Stimulated activated CD4-positive, alpha-beta T cell treated with anti-CD3 and anti-CD28 coated beads, TNF-alpha, amount 100 ng/mL, for 48 hours (primary cell): ENCODE results near the gene CHMP1A.
"Not testable (repeated sequence)": the region's sequence is repeated elsewhere in the genome, so short reads cannot be mapped to it uniquely, and the experiment has no call there.

Experiments used
- DNase-seq, 3 donors: peaks; one replicate each; pipeline ENCODE4 v3.0.0-alpha.2; 2020; ENCODE audit warnings: low read depth in 3 of 3

The CHMP1A gene

DNA sequence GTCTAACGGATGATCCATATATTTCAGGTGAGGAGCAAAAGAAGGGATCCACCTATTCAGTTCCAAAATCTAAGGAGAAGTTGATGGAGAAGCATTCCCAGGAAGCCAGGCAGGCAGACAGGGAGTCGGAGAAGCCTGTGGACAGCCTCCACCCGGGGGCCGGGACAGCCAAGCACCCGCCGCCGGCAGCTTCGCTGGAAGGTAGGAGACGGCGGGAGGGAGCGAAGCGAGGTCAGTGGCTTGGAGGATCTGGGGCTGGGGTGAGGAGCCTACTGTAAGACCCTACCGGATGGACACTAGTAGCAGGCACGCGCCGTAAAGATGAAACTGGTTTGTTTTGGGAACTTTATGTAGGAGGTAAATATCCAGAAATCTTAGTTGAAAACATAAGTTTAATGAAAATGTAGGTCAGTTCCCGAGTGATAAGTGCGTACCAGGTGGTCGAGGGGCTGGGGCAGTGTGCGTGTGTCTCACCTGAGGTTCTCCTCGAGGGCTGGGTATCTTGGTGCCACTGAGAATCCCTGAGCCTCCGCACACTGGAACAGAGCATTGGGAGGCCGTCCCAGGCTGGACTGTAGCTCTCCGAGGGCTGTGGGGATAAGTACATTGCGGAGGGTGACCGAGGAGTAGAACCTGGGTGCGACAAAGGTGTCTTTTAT is 842 bp upstream of the CHMP1A start:
- DNase-seq = no peak

DNA sequence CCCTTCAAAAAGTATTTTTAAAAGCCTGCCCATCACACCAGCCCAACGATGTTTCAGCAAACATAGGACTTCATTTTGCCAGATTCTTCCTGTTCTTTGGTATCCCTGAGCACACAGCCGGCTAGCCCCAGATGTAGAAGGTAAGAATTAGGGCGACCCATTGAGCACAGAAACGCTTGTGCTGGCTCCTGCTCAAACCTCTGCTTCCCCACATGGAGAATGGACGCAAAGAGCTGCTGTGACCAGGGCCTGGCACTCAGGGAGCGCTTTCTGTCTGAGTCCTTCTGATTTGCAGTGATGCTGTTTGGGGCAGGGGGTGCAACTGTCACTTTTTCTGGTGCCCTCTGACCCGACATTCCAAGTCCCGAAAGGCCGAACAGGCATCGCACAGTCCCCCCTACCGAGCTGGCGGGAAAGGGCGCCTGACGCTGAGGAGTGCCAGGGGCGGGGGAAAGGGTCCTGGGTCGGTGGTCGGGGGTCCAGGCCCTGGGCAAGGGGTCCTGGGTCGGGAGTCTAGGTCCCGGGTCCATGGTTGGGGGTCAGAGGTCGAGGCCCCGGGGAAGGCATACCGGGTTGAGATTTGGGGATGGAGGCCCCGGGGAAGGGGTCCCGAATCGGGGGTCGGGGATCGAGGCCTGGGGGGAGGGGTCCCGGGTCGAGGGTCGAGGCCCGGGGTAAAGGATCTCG is 930 bp downstream of the CHMP1A start:
- DNase-seq = no peak

DNA sequence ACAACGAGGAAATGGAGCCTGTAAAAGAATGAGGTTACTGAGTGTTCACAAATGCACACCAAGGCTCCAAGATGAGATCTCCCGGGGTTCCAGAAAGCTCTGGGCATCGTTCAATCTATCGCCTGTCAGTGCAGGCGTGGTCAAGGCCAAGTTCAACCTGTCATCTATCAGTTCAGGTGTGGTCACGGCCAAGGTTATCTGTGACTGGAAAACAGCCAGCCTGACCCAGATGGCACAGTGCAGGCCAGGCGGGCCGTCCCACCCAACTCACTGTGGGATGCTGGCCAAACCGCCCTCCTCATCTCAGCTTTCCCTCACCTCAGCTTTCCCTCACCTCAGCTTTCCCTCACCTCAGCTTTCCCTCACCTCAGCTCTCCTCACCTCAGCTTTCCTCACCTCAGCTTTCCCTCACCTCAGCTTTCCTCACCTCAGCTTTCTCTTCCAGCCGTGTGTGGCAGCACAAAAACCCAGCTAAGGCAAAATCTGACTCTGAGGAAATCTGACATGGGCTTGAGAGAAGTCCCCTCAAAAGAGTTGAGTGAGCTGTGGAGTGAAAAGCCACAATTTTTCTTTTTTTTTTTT is 2.4 kb downstream of the CHMP1A start:
- no peak for DNase-seq

DNA sequence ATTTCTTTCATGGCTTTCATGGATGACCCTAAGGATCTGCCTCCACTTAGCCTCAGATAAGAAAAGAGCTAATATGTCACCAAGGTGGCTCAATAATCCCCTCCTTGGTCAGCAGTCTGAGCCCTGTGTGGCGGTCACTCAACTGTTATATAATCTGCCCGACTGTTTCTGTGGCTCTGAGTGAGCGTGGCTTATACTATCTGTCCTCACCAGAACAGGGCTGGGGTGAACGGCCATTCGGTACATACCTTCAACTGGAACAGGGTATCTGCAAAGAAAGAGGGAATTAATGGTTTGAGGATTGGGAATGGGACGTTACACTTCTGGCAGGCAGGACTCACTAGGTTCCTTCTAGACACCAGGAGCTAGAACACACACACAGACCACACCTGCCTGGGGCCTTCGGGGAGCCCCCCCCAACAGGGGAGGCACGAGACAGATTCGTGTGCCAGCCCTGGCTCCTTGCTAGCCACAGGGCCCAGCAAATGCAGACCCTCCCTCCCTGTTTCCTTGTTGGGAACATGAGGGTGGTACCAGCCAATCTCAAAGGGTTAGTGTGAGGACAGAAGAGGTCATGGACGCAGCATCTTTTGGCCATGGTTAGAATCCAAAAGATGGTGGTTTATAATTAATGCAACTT is 3.7 kb downstream of the CHMP1A start:
- DNase-seq = no peak

DNA sequence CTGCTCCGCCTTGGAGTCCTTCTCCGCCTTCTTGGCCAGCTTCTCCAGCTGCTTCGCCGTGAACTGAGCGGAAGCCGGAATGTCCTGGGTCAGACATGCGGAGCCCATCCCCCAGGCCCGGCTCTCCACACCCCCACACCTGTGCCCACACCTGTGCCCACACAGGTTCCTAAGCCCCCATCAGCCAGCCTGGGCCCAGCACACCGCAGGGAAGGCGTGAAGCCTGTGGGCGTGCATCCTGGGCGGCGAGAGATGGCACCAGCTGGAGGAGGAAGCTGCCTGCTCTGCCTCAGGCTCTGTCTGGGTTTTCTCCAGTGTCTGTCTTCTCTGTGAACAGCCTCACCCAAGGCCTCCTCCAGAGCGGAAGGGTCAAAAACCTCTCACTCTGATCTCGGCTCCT is 5.9 kb downstream of the CHMP1A start:
- no peak for DNase-seq

DNA sequence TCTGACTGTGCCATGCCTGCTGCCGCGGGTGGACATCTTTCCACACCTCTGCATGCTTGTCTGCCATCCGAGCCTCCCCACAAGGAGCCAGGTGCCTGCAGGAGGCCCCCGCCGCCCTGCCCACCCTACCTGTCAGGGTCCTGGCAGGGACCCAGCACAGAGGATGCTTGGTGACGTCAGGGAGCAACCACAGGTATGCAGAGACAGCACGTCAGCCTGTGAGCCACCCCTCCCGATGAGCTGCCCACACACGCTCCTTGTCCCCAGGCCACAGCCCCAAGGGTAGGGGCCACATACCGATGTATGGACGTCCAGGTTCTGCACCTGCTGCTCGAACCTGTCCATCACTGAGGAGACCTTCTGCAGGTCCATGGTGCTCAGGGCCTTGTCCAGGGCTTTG is 10.6 kb downstream of the CHMP1A start:
- DNase-seq = no peak

DNA sequence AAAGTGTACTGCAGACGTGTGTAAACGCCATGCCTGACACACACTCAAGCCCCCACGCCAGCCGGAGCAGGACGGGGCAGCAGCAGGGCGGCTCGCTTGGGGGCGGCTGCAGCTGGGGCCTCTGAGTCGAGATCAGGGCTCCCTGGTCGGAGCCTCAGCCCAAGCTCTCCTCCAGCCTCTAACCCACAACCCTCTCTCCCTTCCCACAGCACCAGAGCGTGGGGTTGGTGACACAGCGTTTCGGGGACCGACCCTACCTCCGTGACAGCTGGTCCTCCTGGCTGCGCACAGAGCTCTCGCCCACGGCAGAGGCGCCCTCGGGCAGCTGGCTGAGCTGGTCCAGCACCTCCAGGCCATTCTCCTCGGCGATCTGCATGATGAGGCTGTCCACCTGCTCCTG is 11.2 kb downstream of the CHMP1A start:
- no peak for DNase-seq

DNA sequence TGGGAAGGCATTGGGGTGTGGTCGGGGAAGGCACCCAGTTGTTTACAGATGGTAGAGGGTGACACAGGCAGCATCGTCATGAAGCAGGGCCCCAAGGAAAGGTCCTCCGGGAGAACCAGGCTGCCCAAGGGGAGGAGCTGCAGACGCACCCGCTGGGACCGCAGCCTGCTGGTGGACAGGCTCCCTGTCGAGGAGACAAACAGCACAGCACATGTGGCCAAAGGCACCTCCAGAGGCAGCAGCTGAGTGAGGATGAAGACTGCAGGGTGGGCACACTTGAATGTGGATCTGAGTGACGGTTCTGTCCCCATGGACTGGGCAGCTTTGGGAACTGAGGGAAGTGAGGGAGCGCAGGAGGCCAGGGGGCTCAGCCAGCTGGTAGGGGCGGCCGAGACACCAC is 12.4 kb downstream of the CHMP1A start:
- no peak for DNase-seq

DNA sequence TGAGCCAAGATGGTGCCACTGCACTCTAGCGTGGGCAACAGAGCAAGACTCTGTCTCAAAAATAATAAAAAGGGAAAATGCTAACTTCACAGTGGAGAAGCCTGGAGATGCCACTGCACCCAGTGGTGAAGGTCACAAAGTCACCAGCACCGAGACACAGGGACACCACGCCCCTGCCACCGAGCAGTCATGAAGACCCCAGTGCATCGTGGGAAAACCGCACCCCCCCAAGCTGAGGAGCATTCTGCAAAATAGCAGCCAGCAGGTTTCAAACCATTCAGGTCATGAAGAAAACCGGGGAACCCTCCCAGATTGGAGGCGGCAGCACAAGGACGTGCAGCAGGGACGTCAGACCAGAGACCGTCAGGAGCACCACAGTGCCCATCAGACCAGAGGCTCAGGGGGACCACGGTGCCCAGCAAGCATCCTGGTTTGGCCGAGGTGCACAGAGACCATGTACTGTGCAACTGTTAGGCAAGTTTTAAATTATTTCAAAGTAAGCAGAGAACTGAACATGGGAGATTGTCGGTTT is 13.7 kb downstream of the CHMP1A start:
- DNase-seq = no peak

DNA sequence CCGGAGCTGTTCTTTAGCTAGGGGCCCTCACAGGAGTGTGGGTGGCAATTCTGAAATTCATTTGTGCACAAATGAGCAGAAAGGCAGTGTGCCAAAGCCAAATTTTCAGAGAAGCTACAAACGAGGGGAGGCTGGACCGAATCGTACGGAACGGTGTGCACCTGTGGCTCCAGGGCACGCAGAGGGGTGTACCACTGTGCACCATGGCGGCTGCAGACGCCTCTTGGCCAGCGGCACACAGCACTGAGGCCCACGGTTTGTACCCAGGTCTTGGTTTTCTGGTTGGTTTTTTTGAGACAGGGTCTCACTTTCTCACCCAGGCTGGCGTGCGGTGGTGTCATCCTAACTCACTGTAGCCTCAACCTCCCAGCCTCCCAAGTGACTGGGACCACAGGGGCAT is 14.9 kb downstream of the CHMP1A start:
- DNase-seq = no peak

DNA sequence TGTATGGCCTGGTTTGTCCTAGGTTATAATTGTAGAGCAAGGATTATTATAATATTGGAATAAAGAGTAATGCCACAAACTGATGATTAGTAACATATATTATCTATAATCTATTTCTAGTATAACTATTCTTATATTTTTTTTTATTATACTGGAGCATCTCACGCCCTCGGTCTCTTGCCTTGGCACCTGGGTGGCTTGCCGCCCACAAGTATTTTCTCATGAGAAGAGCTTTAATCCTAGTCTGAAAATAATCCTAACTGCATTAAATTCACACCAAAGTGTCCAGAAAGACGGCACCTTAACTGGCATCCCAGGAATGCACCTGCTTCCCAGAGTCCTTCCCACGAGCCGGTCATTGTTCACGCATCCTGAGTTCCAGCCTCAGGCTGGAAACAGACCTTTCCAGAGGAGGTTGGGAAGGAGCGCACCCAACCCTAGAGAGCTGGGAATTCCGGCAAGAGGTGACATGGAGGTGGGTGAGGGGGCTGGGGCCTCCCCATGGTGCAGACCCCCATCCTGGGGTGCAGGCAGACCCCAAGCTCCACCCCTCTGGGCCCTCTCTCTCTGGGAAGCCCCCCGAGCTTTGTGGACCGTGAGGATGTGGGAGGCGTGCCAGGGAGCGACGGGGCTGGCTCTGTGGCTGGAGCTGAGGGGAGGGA is 15.9 kb downstream of the CHMP1A start:
- DNase-seq = no peak

DNA sequence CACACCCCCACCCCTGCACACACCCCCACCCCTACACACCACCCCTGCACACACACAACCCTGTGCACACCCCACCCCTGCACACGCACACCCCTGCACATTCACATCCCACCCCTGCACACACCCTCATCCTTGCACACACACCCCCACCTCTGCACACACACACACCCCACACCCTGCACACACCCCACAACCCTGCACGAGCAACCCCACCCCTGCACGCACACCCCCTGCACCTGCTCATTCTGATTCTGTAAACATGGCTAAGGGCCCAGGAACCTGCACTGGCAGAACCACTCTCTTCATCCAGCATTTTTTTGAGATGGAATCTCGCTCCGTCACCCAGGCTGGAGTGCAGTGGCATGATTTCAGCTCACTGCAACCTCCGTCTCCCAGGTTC is 18.1 kb downstream of the CHMP1A start:
- no peak for DNase-seq

DNA sequence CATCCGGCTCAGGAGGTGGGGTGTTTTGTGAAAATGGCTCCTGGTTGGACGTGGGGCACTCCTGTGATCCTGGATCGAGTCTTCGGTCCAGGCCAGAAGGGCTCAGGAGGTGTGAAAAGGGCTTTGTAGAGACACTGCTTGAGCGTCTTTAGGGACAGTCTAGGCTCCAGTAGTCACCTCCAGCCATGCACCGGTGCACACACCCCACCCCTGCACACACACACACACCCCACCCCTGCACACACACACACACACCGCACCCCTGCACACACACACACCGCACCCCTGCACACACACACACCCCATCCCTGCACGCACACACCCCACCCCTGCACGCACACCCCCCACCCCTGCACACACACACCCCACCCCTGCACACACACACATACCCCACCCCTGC is 19.1 kb downstream of the CHMP1A start:
- no peak for DNase-seq

DNA sequence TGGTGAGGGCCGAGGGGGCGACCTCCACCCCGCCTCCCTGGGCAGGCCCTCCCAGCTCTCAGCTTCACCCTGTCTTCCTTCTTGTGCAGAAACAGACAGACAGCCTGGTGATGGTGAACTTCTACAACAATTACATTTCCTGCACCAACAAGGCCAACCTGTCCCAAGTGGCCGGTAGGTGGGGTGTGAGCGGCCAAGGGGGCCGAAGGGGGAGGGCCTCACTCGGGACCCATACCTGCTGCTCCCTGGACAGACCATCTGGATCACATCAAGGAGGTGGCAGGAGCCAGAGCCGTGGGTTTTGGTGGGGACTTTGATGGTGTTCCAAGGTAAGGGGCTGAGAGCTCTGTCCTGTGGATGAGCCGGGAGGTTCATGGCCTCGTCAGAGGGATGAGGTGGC is 20.1 kb downstream of the CHMP1A start:
- no peak for DNase-seq

DNA sequence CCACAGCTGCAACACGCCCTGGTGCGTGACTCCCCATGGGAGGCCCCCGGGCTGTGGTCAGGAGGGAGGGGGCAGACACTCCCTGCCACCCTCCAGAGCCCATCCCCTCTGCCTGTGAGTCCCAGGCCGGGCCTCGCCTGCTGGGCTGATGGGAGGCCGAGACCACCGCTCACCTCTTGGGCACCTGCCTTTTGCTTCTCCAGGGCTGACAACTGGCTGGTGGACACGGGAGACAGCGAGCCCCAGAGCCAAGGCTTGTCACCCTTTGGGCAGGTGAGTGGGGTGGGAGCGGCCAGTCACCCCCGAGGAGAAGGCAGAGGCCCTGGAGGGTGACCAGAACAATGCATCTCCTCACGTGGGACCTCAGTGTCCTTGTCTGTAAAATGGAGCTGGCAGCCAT is 20.8 kb downstream of the CHMP1A start:
- no peak for DNase-seq

DNA sequence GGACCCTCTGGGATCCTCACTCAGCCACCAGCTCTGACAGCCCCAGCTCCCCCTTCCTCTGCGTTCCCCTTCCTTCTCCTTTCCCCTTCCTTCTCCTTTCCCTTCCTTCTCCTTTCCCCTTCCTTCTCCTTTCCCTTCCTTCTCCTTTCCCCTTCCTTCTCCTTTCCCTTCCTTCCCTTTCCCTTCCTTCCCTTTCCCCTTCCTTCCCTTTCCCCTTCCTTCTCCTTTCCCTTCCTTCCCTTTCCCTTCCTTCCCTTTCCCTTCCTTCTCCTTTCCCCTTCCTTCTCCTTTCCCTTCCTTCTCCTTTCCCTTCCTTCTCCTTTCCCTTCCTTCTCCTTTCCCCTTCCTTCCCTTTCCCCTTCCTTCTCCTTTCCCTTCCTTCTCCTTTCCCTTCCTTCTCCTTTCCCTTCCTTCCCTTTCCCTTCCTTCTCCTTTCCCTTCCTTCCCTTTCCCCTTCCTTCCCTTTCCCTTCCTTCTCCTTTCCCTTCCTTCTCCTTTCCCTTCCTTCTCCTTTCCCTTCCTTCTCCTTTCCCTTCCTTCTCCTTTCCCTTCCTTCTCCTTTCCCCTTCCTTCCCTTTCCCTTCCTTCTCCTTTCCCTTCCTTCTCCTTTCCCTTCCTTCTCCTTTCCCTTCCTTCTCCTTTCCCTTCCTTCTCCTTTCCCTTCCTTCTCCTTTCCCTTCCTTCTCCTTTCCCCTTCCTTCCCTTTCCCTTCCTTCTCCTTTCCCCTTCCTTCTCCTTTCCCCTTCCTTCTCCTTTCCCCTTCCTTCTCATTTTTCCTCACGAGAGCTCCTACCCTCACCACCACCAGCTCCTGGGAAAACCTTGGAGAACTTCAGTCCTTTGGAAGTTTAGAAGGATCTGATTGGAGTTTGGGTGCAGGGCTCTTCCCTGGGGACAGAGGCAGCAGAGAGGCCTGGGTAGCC is 22.8 kb downstream of the CHMP1A start:
- not testable (repeated sequence) for DNase-seq

DNA sequence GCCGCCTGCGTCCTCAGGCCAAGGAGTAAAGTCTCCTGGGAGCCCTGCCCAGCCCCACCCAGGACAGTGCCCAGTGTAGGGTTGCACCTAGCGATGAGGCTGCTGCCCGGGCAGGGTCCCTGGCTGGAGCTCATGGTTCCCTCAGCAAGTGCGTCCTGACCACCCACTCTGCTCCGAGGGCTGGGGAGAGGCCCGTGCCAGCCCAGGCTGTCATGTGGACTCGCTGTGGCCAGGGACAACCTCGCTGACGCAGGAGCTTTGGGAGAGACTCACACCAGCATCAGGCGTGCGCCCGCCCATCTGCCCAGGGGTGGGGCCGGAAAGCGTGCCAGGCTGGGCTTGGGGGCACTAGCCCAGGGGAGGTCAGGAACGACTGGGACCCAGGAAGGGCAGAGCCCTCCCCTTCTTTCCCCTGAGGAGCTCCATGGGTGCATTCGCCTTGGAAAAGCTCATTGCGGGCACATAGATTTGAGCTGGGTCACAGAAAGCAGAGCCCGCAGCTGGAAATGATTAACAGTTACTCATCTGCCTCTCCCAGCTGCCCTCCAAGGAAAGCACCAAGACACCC is 24.4 kb downstream of the CHMP1A start:
- no peak for DNase-seq

DNA sequence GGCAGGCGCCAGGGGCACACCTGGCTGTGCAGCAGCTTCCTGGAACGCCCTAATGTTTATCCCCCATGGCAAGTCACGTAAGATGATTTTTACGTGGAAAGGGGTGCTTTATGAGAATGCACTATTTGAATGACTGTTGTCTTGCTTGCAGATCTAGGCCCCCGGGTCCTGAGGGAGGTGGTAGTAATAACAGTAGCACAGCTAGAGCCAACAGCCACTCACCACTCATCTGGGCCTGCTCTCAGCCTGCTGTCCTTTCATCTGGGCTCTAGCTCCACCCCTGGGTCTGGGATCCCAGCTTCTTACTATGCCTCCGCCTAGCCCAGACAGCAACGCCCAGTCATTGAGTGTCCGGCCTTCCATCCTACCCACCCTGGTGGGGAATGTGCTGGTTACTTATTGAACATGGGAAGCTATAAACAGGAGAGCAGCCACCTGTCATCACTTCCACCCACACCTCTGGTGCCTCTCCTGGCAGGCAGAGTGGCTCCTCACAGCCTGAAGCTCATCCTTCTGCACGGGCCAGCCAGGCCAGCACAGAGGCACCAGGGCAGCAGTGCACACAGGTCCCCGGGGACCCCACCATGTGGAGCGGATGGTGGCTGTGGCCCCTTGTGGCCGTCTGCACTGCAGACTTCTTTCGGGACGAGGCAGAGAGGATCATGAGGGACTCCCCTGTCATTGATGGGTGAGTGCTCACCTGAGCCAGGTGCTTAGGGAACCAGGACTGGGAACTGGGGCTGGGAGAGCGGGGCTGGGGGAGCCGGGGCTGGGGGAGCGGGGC is 27.5 kb downstream of the CHMP1A start:
- DNase-seq = no peak

DNA sequence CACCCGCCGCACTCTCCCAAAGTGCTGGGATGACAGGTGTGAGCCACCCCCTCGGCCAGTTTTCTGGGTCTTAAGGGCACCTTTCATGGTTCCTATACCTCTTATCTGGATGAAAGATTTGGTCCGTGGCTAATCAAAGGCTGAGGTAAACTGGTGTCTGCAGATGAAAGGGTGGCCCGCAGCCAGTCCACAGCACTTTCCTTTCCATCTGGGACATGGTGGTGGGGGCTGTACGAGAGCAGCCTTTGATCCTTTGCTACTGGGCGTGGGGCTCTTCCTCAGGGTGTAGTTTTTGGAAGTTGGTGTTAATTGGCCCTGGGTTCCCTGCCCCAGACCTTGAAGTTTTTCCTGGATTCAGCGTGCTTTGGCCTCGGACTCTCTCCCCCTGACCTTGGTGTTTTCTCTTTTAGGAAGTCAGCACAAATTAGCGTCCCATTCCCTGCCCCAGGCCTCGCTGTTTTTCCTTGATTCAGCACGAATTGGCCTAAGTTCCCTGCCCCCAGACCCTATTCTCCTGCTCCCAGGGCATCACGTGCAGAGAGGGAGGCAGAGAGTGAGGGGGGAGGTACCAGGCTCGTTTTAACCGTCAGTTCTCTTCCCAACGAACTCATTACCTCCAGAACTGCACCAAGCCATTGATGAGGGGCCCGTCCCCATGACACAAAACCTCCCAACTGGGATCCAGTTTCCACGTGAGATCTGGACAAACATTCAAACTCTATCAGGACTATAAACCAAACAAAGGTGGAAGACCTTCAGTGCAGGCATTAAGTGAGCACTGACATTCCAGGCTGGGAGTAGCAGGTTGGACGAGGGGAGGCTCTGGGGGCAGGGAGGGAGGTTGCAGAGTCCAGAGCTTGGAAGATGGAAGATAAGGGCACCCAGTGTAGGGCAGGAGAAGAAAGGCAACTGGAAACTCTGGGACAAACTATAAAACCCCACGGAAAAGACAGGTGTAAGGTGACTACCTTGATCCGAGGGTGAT is 32.4 kb downstream of the CHMP1A start:
- no peak for DNase-seq
